Activated naive CD4-positive, alpha-beta T cell treated with anti-CD3 and anti-CD28 coated beads, Interleukin-2, amount 50 U/mL, for 24 hours (primary cell): ENCODE results near the gene GARS1.

ENCODE experiments used
- H3K27ac Mint-ChIP-seq: one replicate; pipeline ENCODE4 v1.8.0; 2021; ENCODE audit warnings: mild to moderate bottlenecking, mixed read lengths
- H3K27me3 Mint-ChIP-seq: one replicate; pipeline ENCODE4 v1.8.0; 2021; ENCODE audit warnings: mixed read lengths
- H3K36me3 Mint-ChIP-seq: one replicate; pipeline ENCODE4 v1.8.0; 2021; ENCODE audit warnings: mixed read lengths
- H3K4me1 Mint-ChIP-seq: one replicate; pipeline ENCODE4 v1.8.0; 2021; ENCODE audit warnings: mixed read lengths
- H3K4me3 Mint-ChIP-seq: one replicate; pipeline ENCODE4 v1.8.0; 2021; ENCODE audit warnings: mild to moderate bottlenecking, mixed read lengths
- H3K9me3 Mint-ChIP-seq: one replicate; pipeline ENCODE4 v1.8.0; 2021; ENCODE audit warnings: mixed read lengths

GARS1 gene

GRCh38 chr7:30596014-30596641 lies 1.4 kb downstream of the GARS1 start:
- peaks cover 31% of the 10 kb centered on the region for H3K36me3 Mint-ChIP-seq
- H3K4me1 Mint-ChIP-seq, result peaks cover 60% of the 10 kb centered on the region
- no peaks in the 10 kb centered on the region for H3K9me3 Mint-ChIP-seq
- H3K27me3 Mint-ChIP-seq, result no peaks in the 10 kb centered on the region
- H3K27ac Mint-ChIP-seq, result peak overlapping the region; percentile 100
- H3K4me3 Mint-ChIP-seq, result peak overlapping the region; percentile 99

- H3K4me1 Mint-ChIP-seq, result peaks cover 58% of the 10 kb centered on the region
- H3K9me3 Mint-ChIP-seq, result no peaks in the 10 kb centered on the region
- H3K36me3 Mint-ChIP-seq, result peaks cover 34% of the 10 kb centered on the region
- H3K27ac Mint-ChIP-seq, result peak overlapping the region; percentile 83
- H3K27me3 Mint-ChIP-seq, result no peaks in the 10 kb centered on the region
- peak overlapping the region; percentile 99 for H3K4me3 Mint-ChIP-seq
Measured at GRCh38 chr7:30596721-30597120, 2.0 kb downstream of the GARS1 start.

GRCh38 chr7:30598121-30598876 lies 3.6 kb downstream of the GARS1 start:
- peak overlapping the region; percentile 99 for H3K4me3 Mint-ChIP-seq
- no peaks in the 10 kb centered on the region for H3K27me3 Mint-ChIP-seq
- H3K9me3 Mint-ChIP-seq, result no peaks in the 10 kb centered on the region
- H3K27ac Mint-ChIP-seq, result peak overlapping the region; percentile 11
- H3K36me3 Mint-ChIP-seq, result peaks cover 39% of the 10 kb centered on the region
- peaks cover 50% of the 10 kb centered on the region for H3K4me1 Mint-ChIP-seq

GRCh38 chr7:30604901-30605300 lies 10.2 kb downstream of the GARS1 start:
- H3K27me3 Mint-ChIP-seq, result no peaks in the 10 kb centered on the region
- H3K27ac Mint-ChIP-seq, result no peak overlapping the region
- H3K4me3 Mint-ChIP-seq, result no peak overlapping the region
- H3K9me3 Mint-ChIP-seq, result no peaks in the 10 kb centered on the region
- peaks cover 38% of the 10 kb centered on the region for H3K36me3 Mint-ChIP-seq
- H3K4me1 Mint-ChIP-seq, result peaks cover 52% of the 10 kb centered on the region

DNA sequence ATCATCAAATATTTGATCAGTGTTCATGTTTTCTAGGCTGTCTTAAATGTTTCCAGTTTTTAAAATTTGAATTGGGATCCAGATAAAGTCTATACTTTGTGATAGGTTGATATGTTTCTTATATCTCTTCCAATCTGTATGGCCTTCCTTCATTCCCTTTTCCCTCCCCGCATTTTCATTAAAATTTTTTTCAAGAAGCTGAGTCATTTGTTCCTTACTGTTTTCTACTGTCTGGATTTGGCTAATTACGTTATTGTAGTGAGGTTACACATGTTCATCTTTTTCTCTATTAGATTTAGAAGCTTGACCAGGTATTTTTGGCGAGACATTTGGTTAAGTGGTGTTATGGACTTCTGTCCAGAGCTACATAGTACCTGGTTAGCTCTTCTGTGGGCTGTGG lies 11.2 kb downstream of the GARS1 start:
- Mint-ChIP-seq H3K4me1 (peaks cover 49% of the 10 kb centered on the region), H3K9me3 (no peaks in the 10 kb centered on the region), H3K4me3 (no peak overlapping the region), H3K36me3 (peaks cover 38% of the 10 kb centered on the region), H3K27ac (peak overlapping the region; percentile 46), H3K27me3 (no peaks in the 10 kb centered on the region)

DNA sequence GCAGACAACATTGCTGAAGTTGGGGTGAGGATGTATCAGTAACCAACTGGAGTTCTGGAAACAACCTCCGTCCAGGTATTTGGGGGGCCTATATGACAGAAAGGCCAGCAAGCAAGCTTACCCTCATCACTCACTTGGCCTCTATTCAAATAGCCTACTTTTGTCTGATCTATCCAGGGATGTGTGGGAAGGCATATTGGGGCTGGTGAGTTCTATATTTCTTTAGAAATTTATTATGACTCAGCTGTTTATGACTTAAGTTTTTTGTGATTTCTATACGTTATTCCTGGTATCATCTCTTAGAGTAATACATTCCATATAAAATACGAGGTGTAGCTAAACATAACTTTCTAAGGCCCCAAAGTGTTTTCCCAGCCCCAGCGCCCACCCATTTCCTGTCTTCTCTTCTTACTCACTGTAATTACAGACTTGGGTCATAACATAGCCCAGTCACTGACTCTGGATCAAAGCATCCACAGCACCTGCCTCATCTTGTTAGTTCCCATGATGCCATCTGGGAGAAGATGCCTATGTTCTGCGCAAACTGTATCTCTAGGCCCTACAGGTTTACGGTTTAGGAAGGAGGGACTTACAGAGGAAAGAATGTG lies 18.1 kb downstream of the GARS1 start:
- no peaks in the 10 kb centered on the region for H3K27me3 Mint-ChIP-seq
- peaks cover 41% of the 10 kb centered on the region for H3K4me1 Mint-ChIP-seq
- H3K27ac Mint-ChIP-seq, result peak overlapping the region; percentile 82
- H3K4me3 Mint-ChIP-seq, result peak overlapping the region; percentile 26
- no peaks in the 10 kb centered on the region for H3K9me3 Mint-ChIP-seq
- H3K36me3 Mint-ChIP-seq, result peaks cover 31% of the 10 kb centered on the region

DNA sequence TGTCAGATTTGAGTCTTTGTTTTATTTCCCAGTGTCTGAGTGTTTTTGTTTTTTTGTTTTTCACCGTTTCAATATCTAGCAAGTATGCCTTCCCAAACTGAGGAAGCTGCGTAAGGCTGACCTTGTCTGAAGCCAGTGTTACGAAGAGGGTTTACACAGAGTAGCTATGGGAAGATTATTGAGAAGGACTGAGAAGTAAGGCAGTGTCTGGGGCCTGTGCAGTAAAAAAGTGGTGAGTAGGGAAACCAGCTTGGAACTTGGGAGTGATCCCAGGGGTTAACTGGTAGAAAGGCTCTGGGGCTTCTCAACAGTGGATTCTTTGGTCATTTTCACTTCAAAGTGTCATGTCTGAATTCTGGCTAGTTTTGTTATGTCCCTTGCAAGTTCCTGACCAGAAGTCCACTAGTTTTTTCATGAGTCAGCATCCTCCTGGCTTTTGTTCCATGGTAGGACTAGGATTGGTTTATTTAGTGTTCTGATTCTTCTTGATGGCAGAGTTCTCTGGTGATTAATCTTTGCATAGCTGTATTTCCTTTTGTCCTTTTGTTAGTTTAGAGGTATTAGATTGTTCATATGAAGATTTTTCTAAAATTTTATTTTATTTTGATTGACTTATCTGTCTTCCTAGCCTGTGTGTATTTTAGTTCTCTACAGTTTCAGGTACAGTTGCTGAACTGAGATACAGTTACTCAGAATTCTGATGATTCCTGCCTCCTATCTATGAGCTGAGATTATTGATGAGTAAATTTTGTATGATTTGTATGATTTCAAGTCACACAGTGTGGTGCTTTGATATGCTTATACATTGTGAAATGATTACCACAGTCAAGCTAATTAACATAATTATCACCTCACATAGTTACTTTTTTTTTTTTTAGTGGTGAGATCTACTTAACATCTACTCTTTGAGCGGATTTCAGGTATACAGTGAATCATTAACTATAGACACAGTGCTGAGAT lies 19.0 kb downstream of the GARS1 start:
- H3K4me1 Mint-ChIP-seq, result peaks cover 40% of the 10 kb centered on the region
- H3K27ac Mint-ChIP-seq, result peak overlapping the region; percentile 25
- no peak overlapping the region for H3K4me3 Mint-ChIP-seq
- peaks cover 28% of the 10 kb centered on the region for H3K36me3 Mint-ChIP-seq
- H3K27me3 Mint-ChIP-seq, result no peaks in the 10 kb centered on the region
- no peaks in the 10 kb centered on the region for H3K9me3 Mint-ChIP-seq

- H3K9me3 Mint-ChIP-seq, result no peaks in the 10 kb centered on the region
Measured at GRCh38 chr7:30616318-30616717, 21.6 kb downstream of the GARS1 start.

GRCh38 chr7:30617359-30617758 lies 22.7 kb downstream of the GARS1 start:
- H3K4me3 Mint-ChIP-seq, result no peak overlapping the region
- H3K27ac Mint-ChIP-seq, result no peak overlapping the region
- H3K27me3 Mint-ChIP-seq, result no peaks in the 10 kb centered on the region
- H3K4me1 Mint-ChIP-seq, result peaks cover 19% of the 10 kb centered on the region
- H3K36me3 Mint-ChIP-seq, result peaks cover 36% of the 10 kb centered on the region
- no peaks in the 10 kb centered on the region for H3K9me3 Mint-ChIP-seq

More at GRCh38 chr7:30616318-30616717, 21.6 kb downstream of the GARS1 start:
- Mint-ChIP-seq H3K4me1 (peaks cover 26% of the 10 kb centered on the region), H3K4me3 (no peak overlapping the region), H3K27ac (no peak overlapping the region), H3K27me3 (no peaks in the 10 kb centered on the region), H3K36me3 (peaks cover 25% of the 10 kb centered on the region)

GRCh38 chr7:30618080-30618676 lies 23.5 kb downstream of the GARS1 start:
- Mint-ChIP-seq H3K36me3 (peaks cover 32% of the 10 kb centered on the region), H3K9me3 (no peaks in the 10 kb centered on the region), H3K4me1 (peaks cover 10% of the 10 kb centered on the region), H3K4me3 (no peak overlapping the region), H3K27me3 (no peaks in the 10 kb centered on the region), H3K27ac (no peak overlapping the region)

- no peak overlapping the region for H3K4me3 Mint-ChIP-seq
- H3K36me3 Mint-ChIP-seq, result peaks cover 28% of the 10 kb centered on the region
Measured at GRCh38 chr7:30618961-30619360, 24.3 kb downstream of the GARS1 start.

GRCh38 chr7:30625283-30625682 lies 30.6 kb downstream of the GARS1 start:
- Mint-ChIP-seq H3K27ac (no peak overlapping the region), H3K27me3 (no peaks in the 10 kb centered on the region), H3K9me3 (no peaks in the 10 kb centered on the region), H3K36me3 (peaks cover 32% of the 10 kb centered on the region), H3K4me3 (no peak overlapping the region), H3K4me1 (no peaks in the 10 kb centered on the region)

More at GRCh38 chr7:30618961-30619360, 24.3 kb downstream of the GARS1 start:
- H3K4me1 Mint-ChIP-seq, result peaks cover 3% of the 10 kb centered on the region
- no peaks in the 10 kb centered on the region for H3K27me3 Mint-ChIP-seq
- no peak overlapping the region for H3K27ac Mint-ChIP-seq
- H3K9me3 Mint-ChIP-seq, result no peaks in the 10 kb centered on the region

DNA sequence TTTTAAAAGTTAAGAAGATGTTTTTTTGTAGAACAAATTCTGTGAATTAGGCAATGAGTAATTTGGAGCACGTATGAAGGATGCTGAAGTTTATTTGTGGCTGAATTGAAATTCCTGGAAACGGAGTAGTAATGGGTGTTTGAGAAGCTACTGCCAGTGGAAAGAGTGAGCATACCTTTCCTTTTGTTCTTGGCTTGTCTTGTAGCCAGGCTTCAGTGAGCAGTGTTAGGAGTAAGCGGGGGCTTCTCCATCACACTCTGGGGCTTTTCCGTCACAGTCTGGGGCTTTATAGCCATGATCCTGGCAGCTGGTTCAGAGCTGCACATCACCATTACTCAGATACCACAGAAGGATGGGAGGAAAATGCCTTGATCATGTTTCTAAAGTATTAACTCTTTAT lies 32.3 kb downstream of the GARS1 start:
- Mint-ChIP-seq H3K27ac (no peak overlapping the region), H3K9me3 (no peaks in the 10 kb centered on the region), H3K36me3 (peaks cover 26% of the 10 kb centered on the region), H3K27me3 (no peaks in the 10 kb centered on the region), H3K4me3 (no peak overlapping the region), H3K4me1 (no peaks in the 10 kb centered on the region)

- Mint-ChIP-seq H3K36me3 (peaks cover 38% of the 10 kb centered on the region), H3K4me1 (peaks cover 5% of the 10 kb centered on the region), H3K4me3 (no peak overlapping the region), H3K9me3 (no peaks in the 10 kb centered on the region), H3K27me3 (no peaks in the 10 kb centered on the region), H3K27ac (no peak overlapping the region)
Measured at GRCh38 chr7:30630986-30631385, 36.3 kb downstream of the GARS1 start.

DNA sequence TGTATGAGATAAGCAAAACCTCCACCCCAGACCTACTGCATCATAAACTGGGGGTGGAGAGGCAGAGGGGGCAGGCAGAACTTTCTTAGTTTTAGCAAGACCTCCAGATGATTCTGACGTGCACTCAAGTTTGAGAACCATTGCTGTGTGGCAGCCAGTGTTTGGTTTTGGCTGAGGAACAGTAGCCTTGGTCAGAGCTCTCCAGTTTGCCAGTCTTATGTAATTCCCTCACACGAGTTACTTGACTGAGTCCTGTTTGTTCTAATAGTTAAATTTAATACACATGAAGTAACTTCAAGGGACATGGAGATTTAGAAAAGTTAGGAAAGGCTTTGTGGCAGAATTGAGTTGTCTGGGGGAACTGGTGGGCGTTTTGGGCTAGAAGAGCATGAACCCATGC lies 38.5 kb downstream of the GARS1 start:
- H3K9me3 Mint-ChIP-seq, result no peaks in the 10 kb centered on the region
- H3K27ac Mint-ChIP-seq, result no peak overlapping the region
- peaks cover 5% of the 10 kb centered on the region for H3K4me1 Mint-ChIP-seq
- peaks cover 36% of the 10 kb centered on the region for H3K36me3 Mint-ChIP-seq
- no peak overlapping the region for H3K4me3 Mint-ChIP-seq
- H3K27me3 Mint-ChIP-seq, result no peaks in the 10 kb centered on the region
